SKM-1 (cell line): ENCODE measurements around the gene DYNC2I2.
"Not testable (repeated sequence)": the region's sequence is repeated elsewhere in the genome, so short reads cannot be mapped to it uniquely, and the experiment has no call there.

Experiments used
- DNase-seq: peaks from one replicate; lab custom pipeline; 2025; ENCODE audit not compliant: unreplicated experiment; lab: John Stamatoyannopoulos, UW

Gene DYNC2I2

DNA sequence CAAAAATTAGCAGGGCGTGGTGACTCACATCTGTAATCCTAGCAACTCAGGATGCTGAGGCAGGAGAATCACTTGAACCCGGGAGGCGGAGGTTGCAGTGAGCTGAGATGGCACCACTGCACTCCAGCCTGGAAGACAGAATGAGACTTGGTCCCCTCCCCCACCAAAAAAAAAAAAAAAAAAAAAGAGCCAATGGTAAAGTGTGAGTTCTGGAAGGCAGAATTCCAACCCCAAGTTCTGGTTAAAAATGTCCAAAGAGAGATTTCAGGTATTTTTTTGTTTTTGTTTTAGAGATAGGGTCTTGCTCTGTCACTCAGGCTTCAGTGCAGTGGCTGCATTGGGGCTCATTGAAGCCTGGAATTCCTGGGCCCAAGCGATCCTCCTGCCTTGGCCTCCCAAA lies 30.8 kb upstream of the DYNC2I2 start:
- DNase-seq: no peak

DNA sequence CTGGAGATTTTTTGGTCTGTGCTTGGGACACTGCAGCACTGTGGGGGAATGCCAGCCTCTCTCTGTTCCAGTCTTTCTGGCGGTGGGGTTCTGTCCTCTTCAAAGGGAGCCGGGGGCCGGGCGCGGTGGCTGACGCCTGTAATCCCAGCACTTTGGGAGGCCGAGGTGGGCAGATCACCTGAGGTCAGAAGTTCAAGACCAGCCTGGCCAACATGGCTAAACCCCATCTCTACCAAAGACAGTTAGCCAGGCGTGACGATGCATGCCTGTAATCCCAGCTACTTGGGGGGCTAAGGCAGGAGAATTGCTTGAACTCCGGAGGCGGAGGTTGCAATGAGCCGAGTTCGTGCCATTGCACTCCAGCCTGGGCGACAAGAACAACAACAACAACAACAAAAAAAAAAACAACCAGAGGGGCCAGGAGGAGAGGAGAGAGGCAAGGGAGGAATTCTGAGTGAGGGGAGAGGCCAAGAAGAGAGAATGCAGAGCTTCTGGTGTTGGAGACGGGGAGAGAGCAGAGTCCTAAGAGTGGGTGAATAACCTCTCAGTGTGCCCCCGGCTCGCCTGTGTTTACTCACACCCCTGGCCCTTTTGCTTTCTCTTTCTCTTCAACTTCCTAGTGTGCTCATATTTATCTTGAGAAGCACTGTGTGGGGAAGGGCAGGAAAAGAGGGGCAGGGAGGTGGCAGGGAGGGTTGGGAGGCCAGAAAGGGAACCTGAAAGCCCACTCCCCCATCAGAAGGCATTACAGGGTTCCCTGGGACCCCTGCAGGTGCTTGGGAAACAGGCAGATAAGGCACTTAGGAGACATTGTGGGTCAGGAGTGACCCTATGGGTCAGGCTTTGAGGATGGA lies 29.2 kb upstream of the DYNC2I2 start:
- no peak for DNase-seq

DNA sequence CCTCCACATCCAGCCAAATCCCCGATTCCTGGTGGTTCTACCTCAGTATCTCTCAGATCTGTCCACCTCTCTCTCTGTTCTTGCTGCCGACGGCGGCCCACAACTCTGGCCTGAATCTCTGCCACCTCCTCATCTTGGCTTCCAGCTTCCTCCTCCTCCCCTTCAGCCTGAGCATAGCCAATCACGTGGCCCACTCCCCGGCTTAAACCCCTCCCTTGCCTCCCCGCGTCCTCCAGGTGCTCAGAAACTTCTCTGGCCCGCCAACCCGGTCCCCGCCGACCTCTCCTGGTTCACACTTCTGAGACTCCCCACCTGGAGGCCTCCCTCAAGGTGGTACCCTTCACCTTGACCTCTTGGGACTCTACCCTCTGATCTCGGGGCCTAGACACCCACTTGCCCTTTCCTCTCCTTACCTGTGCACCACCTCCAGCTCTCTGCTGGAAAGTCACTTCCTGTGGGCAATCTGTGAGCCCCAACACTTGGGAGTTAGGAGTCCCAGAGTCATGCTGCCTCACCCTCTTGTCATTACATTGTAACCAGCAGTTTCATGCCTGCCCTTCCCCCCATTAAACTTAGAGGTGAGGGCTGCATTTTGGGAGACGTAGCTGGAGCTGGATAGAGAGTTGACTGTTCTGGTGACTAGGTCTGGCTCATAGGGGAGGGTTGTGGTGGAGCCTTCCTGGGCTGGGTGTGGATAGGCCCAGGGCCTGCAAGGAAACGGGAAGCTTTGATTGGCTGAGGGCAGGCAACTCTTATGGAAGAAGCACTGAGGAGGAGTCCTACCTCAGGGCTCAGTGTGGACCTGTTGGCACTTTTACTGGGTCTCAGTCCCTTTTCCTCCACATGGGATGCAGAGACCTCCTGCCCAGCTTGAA lies 27.9 kb upstream of the DYNC2I2 start:
- DNase-seq: peak; percentile 84

DNA sequence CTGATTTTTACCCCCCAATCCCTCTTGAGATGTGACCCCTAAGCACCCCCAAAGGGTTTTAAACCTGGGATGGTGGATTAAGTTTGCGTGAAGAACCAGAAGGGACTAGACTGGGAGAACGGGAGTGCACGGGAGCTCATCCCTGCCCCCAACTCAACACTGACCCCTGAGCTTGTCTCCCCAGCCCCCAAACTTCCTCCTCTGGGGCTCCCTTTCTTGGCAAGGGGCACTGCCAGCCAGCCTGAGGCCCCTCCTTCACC lies 27.3 kb upstream of the DYNC2I2 start:
- DNase-seq: no peak

DNA sequence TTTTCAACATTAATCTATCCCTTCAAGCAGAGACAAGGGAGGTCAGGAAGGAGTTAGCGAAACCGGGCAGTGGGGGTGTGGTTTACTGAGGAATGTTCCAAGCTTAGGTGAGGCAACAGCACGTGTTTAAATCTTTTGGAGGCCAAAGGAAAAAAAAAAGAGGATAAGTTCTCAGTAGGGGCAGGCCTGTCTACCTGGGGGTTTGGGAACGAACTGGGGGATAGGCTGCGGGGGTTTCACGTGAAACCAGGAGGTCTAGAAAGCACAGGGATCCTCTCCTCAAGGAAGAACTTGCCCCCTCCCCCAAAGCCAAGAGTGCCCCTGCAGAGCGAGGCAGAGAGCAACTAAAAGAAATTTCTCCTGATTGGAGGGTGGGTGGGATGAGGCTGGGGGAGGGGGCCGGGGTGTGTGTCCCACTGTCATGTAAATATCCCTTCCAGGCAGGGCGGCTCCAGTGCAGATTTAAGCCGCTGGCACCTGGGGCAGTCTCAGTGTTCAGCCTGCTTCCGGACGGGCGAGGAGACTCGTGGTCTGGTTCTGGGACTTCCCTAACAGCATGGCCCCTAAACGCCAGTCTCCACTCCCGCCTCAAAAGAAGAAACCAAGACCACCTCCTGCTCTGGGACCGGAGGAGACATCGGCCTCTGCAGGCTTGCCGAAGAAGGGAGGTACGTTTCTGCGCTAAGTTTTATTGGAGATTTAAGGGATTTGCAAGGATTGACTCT lies 26.9 kb upstream of the DYNC2I2 start:
- DNase-seq: peak; percentile 30

DNA sequence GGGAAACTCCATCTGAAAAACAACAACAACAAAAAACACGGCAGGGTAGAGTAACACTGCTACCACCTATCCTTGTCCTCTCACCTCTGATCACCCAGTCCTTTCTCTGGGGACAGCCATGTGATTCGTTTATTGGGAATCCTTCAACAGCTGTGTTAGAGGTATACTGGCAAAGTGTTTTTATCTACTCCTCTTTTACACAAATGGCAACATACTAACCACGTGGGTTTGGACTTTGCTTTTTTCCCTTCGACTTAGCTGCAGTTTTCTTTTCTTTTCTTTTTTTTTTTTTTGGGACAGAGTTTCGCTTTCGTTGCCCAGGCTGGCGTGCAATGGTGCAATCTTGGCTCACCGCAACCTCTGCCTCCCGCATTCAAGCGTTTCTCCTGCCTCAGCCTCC lies 21.1 kb upstream of the DYNC2I2 start:
- no peak for DNase-seq

DNA sequence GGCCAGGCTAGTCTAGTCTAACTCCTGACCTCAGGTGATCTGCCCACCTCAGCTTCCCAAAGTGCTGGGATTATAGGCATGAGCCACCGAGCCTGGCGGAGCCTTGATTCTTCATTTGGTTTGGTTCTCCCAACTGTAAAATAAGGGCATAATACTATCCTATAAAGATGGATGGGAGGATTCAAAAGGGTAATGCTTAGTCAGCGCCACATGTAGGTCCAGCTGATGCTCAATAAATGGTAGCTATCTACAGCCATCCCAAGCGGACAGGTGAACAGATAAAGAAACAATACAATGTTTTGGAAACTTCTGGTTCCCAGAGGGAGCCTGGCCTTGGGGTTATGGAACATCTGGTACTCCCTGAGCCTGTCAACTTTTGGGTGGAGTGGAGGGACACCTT lies 18.7 kb upstream of the DYNC2I2 start:
- no peak for DNase-seq

DNA sequence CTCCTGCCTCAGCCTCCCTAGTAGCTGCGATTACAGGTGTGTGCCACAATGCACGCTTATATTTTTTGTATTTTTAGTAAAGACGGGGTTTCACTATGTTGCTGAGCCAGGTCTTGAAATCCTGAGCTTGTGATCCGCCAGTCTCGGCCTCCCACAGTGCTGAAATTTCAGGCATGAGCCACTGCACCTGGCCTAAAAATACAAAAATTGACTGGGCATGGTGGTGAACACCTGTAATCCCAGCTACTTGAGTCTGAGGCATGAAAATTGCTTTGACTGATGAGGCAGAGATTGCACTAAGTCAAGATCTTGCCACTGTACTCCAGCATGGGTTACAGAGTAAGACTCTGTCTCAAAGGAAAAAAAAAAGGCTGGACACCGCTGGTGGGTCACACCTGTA lies 13.1 kb upstream of the DYNC2I2 start:
- DNase-seq: no peak

DNA sequence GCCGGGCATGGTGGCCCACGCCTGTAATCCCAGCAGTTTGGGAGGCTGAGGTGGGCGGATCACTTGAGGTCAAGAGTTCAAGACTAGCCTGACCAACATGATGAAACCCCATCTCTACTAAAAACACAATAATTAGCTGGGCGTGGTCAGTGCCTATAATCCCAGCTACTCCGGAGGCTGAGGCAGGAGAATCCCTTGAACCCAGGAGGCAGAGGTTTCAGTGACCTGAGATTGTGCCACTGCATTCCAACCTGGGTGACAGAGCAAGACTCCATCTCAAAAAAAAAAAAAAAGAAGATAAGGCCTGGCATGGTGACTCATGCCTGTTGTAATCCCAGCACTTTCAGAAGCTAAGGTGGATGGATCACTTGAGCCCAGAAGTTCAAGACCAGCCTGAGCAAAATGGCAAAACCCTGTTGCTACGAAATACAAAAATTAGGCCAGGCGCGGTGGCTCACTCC lies 9.9 kb upstream of the DYNC2I2 start:
- DNase-seq: not testable (repeated sequence)

DNA sequence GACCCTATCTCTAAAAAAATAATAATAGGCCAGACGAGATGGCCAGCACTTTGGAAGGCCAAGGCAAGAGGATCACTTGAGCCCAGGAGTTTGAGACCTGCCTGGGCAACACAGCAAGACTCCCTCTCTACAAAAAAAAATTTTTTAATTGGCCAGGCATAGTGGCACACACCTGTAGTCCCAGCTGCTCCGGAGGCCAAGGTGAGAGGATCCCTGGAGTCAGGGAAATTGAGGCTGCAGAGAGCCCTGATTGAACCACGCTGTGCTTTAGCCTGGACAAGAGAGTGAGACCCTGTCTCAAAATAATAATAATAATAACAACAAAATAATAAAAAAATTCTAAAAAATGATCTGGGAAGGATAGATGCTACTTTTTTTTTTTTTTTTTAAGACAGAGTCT lies 1.1 kb upstream of the DYNC2I2 start:
- DNase-seq: no peak

DNA sequence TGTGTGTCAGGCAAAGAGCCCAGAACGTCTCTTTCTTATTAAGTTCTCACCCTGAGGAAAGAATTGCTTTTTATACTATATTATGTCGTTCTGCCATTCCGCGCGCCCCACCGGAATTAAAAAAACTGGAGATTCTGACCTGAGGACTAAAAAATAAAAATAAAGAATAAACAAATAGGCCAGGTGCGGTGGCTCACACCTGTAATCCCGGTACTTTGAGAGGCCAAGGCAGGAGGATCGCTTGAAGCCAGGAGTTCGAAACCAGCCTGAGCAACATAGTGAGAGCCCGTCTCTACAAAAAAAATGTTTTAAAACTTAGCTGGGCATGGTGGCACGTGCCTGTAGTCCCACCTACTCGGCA lies 677 bp upstream of the DYNC2I2 start:
- DNase-seq: no peak

DNA sequence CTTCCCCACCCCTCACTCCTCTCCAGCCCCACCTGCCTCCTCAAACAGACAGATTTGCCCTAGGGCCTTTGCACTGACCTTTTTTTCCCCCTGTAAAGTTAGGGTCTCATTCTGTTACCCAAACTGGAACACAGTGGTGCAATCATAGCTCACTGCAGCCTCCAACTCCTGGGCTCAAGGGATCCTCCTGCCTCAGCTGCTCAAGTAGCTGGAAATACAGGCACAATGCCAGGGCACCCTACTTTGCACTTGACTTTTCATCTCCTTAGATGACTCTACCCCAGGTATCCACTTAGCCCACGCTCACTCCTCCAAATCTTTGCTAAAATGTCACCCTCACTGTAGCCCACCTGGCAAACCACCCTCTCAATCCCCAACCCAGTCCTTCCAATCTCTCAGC lies 2.2 kb downstream of the DYNC2I2 start:
- no peak for DNase-seq

DNA sequence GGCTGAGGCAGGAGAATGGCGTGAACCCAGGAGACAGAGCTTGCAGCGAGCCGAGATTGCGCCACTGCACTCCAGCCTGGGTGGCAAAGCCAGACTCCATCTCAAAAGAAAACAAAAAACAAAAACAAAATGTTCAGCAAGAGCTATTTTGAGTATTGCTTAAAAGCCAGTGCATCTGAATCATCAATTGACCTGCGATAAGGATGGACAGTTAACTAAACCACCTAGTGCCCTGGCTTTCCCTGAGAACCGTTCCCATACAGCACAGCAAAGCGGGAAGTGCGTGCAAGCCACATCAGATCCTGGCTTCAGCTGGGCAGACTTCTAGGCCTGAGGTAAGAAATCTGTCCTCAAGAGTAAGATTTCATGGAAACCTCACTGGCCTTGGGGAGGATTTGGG lies 2.7 kb downstream of the DYNC2I2 start:
- DNase-seq: no peak

DNA sequence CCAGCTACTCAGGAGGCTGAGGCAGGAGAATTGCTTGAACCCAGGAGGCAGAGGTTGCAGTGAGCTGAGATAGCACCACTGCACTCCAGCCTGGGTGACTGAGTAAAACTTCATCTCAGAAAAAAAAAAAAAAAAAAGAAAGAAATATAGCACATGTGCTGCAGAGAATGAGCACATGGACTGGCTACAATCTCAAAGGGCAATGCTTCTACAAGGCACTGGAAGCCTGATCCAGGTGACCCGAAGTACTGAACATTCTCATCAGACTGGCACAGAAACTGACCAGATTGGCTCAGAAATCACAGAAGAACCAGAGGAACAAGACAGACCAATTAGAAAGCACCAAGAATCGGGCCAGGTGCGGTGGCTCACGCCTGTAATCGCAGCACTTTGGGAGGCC lies 4.8 kb downstream of the DYNC2I2 start:
- no peak for DNase-seq

DNA sequence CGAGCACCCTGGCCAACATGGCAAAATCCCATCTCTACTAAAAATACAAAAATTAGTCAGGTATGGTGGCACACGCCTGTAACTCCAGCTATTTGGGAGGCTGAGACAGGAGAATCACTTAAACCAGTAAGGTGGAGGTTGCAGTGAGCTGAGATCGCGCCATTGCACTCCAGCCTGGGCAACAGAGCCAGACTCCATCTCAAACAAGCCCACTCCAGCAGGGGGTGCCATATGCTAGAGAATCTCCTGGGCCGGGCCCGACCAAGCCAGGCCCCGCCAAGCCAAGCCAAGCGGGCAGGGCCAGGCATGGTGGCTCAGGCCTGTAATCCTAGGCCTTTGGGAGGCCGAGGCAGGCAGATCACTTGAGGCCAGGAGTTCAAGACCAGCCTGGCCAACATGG lies 8.4 kb downstream of the DYNC2I2 start:
- not testable (repeated sequence) for DNase-seq

DNA sequence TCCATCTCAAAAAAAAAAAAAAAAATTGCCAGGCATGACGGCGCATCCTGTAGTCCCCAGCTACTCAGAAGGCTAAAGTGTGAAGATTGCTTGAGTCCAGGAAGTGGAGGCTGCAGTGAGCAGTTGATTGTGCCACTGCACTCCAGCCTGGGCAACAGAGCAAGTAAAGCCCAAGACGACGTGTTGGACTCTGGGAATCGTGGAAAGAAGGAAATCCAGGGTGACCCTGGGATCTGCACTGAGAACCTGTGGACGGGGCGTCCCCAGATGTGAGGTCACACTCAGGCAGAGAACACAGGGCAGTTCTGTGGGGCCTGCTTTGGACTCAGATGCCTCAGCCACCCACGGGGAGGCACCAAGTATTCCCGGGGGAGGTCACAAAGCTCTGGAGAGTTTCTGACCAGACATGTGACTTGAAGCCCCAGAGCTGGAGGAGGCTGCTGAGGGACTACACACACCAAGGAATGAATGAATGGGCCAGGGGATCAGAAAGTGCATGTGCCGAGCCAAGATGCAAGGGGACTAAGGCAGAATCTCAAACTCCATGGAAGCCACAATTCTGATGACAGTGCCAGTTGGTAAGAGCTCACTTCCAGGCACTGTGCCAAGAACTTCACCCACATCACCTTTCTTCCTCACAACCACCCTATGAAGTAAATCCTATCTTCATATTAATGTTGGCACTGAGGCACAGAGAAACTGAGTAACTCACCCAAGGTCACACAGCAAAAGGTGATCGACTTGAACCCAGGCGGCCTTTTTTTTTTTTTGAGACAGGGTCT lies 12.9 kb downstream of the DYNC2I2 start:
- DNase-seq: no peak

DNA sequence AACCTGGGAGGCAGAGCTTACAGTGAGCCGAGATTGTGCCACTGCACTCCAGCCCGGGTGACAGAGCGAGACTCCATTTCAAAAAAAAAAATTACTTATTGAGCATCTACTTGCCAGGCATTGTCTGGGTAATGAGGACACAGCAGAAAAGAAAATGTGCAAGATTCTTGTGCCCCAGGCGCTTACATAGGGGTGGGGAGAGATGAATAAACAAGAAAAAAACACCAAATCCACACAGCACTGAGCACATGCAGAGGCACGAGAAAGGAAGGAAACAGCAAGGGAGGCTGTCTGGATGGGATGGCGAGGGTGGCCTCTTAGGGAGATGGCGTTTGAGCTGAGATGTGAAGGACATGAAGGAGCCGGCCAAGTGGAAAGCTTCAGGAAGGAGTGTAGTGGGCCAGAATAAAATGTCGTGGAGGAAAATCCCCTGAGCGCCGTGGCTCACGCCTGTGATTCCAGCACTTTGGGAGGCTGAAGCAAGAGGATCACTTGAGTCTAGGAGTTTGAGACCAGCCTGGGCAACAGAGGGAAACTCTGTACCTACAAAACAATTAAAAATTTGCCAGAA lies 13.9 kb downstream of the DYNC2I2 start:
- no peak for DNase-seq

DNA sequence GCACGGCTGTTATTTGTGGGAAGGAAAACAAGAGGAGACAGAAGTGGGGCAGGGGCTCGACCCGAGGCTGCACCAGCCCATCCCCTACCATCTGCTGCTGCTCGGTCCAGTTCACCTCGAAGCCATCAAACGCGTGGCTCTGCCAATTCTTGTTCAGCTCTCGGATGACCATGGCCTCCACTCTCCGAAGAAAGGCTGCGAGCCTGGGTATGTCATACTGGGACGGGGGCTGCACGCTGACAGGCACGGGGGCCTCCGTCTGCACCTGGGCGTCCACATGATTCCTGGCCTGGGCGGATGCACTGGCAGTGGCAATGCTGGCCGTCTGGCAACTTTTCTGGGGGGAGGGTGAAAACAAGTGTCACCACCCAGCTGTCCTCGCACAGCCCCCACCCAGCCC lies 16.0 kb downstream of the DYNC2I2 start:
- no peak for DNase-seq

DNA sequence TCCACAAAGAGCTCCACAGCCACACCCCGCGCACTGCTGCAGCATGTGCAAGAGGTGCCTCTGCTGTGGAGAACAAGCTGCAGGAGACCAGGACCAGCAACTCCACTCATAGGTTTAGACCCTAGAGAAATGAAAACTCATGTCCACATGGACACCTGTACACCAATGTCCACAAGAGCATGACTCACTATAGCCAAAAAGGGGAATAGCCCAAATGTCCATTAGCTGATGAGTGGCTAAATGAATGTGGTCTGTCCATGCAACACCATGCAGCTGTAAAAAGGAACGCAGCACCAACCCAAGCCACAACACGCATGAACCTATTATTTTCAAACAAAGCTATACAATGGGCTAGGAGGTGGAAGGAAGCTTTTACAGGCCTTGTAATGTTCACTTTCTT lies 18.1 kb downstream of the DYNC2I2 start:
- DNase-seq: no peak

DNA sequence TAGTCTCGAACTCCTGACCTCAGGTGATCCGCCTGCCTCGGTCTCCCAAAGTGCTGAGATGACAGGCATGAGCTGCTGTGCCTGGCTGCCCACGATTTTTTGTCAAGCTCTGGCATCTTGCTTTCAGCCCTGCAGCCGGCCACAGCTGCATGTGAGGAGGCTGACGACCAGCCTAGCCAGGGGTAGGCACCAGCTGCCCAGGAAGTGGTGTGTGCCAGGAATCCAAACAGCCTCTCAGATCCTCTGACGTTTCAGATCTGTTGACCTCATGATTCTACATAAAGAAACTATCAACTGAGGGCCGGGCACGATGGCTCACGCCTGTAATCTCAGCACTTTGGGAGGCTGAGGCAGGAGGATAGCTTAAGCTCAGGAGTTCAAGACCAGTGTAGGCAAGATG lies 19.0 kb downstream of the DYNC2I2 start:
- DNase-seq: no peak
